ENCODE measurements around the gene HECTD1.

- TF ChIP-seq, protein P1, sequence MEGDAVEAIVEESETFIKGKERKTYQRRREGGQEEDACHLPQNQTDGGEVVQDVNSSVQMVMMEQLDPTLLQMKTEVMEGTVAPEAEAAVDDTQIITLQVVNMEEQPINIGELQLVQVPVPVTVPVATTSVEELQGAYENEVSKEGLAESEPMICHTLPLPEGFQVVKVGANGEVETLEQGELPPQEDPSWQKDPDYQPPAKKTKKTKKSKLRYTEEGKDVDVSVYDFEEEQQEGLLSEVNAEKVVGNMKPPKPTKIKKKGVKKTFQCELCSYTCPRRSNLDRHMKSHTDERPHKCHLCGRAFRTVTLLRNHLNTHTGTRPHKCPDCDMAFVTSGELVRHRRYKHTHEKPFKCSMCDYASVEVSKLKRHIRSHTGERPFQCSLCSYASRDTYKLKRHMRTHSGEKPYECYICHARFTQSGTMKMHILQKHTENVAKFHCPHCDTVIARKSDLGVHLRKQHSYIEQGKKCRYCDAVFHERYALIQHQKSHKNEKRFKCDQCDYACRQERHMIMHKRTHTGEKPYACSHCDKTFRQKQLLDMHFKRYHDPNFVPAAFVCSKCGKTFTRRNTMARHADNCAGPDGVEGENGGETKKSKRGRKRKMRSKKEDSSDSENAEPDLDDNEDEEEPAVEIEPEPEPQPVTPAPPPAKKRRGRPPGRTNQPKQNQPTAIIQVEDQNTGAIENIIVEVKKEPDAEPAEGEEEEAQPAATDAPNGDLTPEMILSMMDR (IDR thresholded peaks at IDR 0.05 in 2 of 3, conservative IDR thresholded peaks at IDR 0.05 in 1 of 3; ENCODE audit: control insufficient read depth in 2 of 3, extremely low read depth in 1 of 3, insufficient read depth in 1 of 3, low read depth in 3 of 3, low read length in 3 of 3): no peak
- TF ChIP-seq, protein P2, sequence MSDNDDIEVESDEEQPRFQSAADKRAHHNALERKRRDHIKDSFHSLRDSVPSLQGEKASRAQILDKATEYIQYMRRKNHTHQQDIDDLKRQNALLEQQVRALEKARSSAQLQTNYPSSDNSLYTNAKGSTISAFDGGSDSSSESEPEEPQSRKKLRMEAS (IDR thresholded peaks at IDR 0.05; ENCODE audit: low read depth, low read length): no peak
- TF ChIP-seq SMC3 (IDR thresholded peaks at IDR 0.05; ENCODE audit: borderline replicate concordance, low read length): no peak
- TF ChIP-seq RELA (IDR thresholded peaks at IDR 0.05; ENCODE audit: borderline replicate concordance, partially characterized antibody): no peak
- TF ChIP-seq ZNF217 (IDR thresholded peaks at IDR 0.05): no peak
These were observed 49.1 kb upstream of the HECTD1 start for GRCh38 chr14:31256534-31257243.
